Activated CD4-positive, alpha-beta T cell treated with anti-CD3 and anti-CD28 coated beads, Interleukin-2, amount 50 U/mL, for 16 hours (primary cell): ENCODE data around the gene WARS2.
A peak's percentile ranks its signal among the peaks of the same experiment; 100 is the strongest.

Experiments used
- DNase-seq: peaks from one replicate; pipeline ENCODE4 v3.0.0-alpha.2; 2020

The WARS2 gene

DNA sequence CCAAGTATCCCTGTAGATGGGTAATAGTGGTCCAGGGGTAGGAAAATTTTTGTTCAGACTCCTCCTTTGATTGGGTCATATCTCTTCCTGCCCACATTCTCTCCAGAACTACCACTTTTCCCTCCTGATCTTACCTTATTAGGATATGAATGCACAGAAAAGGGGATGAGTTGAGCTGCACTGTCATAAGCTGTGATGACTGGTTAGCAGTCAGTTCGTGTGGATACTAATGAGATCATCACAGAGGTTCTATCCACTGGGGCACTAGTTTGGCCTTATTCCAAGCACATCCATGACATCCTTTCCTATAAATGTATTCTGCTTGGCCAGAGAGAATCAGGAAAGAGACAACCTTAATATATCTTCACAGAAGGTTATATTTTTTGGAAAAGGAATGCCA, 130.3 kb downstream of the WARS2 start:
- DNase-seq, result no peak

DNA sequence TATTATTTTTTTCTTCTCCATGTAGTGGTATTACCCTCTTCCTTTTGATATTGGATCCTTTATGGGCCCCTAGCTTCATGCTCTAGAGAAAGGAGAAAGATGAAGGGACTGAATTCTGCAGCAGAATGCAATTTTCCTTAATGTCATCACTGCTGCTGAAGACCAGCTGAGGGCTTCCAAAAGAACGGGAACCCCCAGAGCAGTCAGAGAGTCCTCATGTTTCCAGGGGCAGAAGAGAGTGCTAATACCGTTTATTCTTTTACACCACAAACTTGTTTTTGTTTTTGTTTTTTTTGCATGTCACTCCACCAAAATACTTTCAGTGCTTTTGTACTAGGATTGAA, 131.2 kb downstream of the WARS2 start:
- no peak for DNase-seq

DNA sequence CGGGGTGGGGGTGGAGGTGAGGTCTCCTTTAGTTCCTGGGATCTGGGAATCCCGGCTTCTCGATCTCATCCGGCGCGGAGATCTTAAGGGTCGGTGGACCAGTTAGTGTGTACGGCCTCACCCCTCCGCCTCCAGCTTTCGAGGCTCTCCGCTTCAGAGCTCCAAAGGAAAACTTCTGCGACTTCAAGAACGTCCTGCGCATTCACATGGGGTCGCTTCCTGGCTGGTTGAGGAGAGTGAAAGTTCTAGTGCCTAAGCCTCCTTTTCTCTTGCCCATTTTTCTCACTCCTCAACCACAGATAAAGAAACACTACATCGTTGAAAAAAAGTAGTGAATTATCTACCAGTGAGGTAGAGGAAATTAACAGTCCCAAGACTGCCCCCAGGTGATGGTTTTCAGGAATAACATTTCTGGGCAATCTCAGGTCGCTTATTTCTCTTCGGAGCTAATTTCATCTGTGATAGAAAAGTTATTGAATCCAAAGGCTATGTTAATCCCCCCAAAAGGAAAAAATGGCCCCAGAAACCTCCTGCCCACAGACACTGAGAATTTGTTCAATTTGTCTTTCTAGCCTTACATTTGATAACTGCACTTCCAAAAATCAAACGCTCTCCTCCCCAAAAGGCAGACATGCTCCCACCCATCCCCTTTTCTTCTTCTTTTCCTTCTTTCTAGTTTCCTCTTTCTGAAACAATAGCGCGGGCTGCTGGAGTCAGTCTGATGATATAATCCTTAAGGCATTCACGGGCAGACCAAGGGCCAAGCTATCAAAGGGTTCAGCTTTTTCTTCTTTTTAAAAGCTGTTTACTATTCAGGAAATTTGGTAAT, 131.8 kb downstream of the WARS2 start:
- DNase-seq, result peak; percentile 50

DNA sequence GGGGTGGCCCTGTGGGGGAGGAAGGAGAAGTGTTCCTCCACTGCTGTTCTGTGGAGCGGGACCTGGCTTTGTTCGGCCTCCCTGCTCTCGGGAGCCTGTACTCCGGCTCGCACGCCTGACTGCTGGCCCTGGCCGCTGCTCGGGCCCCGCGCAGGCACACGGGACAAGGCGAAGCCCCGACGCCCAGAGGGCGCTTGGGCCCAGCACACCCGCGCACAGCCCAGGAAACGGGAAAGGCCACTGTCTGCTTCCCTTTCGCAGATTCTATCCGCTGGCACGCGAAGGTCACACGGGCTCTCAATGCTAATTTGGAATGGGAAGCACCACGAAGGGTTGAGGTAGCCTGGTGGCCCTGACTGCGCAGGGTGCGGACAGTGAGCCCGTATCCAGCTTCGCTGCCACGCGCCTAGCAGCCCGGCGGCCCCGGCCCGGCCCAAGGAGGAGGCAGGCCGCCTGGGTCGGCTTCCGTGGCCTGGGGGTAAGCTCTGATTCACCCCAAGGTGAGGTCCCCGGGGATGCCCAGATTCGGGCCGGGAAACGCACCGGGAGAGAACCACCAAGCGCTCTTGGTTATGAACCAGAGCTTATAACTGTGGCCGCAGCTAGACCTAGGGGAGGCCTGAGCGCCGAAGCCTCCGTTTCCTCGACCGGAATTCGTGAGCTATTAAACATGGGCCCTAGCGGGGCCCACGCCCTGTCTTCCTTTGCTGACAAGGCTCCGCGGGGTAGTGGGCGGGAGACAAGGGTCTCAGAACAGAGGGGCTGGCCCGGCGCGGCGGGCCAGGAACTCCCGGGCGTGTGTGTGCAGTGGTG, 132.6 kb downstream of the WARS2 start:
- no peak for DNase-seq

DNA sequence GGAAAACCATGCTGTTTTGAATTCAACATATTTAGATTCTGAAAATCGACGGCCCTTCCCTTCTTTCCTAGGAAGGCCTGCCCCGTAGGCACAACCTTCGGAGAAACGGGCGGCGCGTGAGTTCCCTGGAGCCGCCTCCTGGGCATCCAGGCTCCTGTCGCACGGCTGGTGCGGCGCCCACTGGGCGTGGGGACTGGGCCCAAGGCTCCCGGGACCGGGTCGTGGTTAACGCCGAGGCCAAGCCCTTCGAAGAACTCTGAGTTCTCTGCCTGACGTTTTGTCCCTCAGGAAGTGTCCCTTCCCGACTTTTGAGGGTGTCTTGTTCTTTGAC, 133.1 kb downstream of the WARS2 start:
- no peak for DNase-seq

DNA sequence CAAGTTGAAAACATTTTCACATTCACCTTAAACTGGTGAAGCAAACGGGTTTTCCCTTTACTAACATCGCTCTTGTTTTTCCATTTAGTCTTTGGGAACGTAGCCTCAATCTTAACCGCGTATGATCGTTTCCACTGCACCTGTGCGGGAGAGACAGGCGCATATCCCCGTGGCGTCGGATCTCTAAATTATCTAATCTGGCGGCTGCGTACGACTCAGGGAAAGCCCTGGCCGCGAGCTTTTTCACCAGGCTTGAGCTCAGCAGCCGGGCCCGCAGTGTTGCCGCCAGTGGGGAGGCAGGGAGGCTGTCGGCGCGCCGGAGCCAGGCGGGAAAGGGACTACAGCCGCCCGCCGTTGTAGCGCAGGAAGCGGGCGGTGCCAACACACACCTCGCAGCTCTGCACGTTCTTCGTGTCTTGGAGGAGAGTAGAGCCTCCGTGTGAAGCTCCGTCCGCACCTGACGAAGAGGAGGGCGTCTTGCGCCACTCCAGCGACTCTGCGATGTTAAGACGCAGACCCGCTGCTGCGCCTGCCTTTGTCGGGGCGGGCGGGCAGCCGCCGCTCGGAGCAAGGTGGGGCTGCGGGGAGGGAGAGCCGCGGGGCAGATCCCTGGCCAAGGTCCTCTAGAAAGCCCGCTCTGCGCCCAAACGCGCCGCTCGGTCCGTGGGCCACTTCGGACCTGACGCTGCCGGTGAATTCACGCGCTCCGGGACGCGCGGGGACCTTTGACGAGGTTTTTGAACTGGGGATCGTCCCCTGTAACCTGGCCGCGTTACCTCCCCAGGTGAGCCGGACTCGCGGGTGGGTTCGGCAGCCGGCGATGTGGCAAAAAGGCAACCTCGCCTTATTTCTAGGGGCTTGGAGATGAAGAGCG, 133.8 kb downstream of the WARS2 start:
- no peak for DNase-seq

DNA sequence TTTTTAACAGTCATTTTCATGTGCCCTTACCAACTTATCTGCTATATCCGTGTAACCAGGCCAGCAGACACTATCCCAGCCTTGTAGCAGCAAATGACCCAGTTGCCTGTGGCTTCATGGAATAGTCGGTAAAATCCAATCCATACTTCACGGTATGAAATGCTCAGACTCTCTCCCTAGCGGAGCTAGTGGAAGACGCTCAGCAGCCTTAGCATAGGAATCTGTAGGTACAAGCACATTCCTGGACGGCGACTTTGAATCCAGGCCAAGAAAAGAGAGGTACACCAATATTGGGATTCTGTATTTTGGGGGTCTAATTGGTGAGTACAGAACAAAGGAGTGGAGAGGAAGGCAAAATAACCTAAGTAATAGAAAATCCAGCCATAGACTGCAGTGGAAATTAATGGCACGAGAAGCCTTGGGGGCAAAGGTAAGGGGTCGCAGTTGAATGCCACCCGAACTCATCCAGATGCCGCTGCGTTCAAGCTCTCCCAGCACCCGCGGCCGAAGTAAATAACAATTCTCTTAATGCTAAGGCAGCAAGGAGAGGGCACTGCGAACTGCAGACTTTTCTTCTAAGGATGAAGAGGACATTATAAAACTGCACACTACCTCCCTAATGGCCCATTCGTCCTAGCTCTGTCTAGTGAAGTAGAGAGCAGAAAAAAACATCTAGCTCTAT, 134.6 kb downstream of the WARS2 start:
- DNase-seq, result no peak

DNA sequence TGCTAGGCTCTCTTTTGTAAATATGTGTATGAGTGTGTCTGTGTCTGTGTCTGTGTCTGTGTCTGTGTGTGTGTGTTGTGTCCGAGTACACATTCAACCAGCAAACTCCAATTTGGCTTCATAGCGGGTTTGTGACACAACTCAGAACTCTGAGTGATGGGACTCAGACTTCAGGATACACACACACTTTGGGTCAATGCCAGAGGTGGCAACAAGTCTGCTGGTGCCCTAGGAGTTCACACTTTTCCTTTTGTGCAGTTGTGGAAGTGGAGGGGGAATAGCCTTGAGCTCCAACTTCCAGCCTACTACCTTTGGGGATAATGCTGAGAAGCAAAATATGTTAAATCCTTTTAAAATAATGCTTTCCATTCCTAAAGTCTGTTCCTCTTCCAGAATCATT, 135.7 kb downstream of the WARS2 start:
- no peak for DNase-seq

DNA sequence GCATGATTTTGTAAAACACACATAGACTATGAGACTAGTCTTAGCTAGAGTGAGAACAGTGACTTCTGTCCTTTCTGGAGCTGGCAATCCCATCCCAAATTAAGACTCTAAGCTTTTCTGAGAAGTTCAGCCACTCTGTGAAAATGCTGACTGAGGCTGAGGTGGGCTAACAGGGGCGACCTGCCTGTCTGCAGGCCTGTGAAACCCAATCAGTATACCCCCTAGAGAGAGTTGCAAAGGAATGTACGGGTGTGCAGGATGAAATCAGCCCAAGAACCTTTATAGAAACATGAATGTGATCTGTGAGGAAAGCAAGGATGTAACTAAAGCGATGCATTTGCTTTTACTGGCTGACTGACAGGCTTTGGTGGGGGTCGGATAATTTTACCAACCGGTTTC, 136.3 kb downstream of the WARS2 start:
- DNase-seq, result no peak

DNA sequence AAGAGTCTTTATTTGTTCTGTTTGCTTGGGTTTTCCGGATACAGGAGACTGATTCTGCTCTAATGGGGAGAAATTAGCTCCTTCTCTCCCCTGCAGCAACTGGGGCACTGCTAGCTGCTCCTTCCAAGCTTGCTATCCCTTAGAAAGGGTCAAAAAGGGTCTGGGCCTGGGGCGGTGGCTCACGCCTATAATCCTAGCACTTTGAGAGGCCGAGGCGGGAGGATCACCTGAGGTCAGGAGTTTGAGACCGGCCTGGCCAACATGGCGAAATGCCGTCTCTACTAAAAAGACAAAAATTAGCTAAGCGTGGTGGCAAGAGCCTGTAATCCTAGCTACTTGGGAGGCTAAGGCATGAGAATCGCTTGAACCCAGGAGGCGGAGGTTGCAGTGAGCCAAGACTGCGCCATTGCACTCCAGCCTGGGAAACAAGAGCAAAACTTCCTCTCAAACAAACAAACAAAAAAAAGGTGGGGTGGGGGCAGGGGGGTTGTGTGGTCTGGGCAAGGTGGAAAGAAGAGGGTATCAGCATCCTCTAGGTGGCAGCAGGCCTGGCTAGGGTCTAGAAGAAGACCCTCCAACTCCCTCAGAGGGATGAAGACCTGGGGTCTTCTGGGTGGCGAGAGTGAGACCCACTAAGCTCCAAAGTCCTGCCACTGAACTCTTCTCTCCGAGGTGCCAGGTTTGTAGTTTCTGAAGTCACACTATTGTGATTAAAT, 136.9 kb downstream of the WARS2 start:
- DNase-seq, result no peak

DNA sequence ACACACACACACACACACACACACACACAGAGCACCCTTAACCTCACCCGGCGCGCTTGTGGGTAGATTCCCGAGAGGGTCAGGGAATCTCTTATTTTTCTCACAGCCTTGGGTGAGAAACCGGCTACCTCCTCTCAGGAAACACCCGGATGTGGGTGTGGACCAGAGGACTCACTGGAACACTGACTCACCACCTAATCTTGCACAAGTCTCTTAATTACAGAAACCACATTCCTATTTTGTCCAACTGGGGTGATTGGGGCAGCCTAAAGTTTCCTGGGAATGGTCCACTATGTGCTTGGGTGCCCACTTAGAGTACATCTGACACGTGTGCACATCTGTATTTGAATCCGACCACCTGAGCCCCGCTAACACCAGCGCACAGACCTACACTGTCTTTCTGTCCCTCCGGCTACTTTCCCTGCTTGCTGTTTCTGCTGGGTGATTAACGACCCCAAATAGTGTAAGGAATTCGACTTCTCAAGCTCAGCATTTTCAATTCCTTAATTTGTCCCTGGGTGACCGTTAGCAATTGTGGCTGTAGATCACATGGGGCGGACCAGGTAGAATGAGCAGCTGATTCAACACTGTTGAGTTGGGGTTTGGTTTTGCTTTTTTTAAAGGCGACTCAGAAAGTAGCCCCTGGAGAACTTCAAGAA, 138.3 kb downstream of the WARS2 start:
- no peak for DNase-seq

DNA sequence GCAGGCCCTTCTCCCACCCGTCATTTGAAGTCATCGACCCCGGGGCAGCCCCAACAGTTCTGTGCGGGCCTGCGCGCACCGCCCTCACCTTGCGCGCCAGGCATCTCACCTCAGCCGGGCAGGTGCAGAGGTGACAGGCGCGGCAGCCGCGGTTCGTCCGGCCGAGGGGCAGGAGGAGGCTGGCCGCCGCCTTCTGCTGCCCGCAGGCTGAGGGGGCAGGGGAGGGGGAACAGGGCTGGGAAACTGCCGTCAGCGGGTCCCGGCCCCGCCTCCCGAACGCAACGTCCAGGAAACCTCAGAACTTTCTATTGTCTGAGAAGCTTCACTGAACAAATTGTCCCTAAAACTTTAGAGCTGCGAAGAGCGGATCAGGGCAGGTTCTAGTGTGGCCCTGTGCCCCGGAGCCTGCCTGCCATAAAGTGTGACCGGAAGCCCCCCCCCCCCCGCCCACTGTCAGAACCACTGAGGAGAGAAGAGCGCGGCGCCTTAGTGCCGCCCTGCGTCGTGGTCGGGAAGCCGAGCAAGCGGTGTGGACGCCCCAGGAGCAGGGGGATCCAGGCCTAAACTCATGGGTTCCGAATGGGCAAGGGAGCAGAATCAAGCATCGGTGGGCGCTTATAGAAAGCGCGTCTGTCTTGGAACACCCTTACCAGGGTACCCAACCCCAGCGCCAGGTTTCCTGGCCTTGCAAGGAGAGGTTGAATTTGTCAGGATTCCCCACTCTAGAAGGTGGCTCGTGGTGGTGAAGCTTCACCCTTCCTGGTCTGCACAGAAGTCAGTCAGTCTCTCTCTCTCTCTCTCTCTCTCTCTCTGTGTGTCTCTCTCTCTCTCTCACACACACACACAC, 139.0 kb downstream of the WARS2 start:
- DNase-seq, result no peak

DNA sequence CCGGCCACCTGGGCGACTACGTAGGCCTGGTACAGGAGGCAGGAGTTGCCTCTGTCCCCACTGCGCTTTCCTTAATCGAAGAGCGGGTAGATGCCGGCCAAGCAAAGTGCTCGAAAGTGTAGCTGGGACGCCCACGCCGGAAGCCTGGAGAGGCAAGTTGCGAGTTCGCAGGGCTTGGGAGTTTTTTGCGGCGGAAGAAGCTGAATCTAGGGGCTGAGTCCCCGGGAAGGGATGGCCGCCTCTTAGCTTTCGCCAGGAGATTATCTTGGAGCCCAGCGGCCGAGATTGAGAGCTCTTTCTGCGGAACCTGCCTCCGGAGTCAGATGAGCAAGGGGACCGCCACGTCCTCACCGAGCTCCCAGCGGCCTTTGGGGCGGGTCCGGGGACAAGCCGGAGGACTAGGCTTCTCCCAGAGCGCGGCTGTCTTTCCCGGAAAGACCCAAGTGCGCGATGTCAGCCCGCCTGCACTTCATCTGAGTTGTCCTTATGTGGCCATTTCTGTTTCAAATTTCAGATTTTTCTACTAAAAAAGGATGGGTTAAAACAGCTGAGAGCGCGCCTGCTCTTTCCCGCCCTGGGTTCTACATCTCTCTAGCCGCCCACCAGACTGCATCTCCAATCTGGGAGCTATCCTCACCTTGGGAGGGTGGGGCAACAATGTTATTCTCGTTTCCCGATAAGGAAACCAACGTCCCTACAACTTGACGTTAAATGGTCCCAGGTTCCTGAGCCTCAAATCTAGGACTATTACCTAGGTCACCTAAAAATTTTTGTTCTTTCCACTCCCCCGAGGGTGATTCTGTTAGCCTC, 139.9 kb downstream of the WARS2 start:
- no peak for DNase-seq

DNA sequence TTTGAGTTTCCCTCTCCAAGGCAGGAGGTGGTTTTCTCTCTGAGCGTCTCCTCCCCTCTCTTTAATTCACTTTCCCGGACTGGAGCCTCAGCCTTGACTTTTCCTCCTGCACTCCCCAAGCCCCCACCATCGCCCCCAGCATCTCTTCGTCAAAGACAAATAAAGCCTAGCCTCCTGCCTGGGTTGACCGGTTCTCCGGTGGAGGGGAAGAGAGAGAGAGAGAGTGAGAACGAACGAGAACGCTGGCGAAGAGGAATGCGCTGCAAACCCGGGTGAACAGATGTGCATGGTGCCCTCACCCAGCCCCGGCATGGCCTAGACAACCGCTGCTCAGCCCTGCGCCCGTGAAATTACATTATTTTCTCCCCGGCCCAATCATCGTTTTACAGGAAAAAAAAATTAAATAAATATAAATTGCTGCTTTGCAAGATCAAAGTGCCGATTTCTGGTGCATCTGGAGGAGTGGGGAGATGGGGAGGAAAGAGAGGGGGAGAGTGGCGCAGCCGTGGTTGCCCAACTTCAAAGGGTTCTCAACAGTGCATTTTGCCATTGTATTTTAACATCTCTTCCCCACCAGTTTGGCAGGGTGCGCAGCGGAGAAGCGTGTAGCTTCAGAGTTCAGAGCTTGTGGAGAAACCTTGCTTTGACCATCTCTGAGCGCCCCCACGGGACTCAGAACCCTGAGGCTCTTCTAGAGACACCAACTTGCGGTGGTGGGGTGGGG, 140.9 kb downstream of the WARS2 start:
- no peak for DNase-seq

DNA sequence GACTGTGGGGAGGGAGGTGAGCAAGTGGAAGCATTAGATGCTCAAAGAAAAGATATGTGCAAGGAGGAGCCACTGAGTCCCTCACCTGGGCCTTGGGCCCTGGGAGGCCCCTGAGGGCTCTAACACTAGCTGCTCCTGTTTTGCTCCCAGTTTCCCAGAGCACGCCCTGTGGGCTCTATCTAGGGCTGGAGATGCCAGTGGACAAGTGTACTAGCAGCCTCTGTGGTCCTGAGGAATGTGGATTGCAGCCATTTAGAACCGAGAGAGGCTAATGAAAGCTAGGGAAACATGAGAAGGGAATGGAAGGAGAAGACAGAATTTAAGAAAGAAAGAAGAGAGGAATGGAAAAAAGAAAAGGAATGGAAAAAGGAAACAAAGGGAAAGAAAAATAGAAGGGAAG, 142.3 kb downstream of the WARS2 start:
- DNase-seq, result no peak

DNA sequence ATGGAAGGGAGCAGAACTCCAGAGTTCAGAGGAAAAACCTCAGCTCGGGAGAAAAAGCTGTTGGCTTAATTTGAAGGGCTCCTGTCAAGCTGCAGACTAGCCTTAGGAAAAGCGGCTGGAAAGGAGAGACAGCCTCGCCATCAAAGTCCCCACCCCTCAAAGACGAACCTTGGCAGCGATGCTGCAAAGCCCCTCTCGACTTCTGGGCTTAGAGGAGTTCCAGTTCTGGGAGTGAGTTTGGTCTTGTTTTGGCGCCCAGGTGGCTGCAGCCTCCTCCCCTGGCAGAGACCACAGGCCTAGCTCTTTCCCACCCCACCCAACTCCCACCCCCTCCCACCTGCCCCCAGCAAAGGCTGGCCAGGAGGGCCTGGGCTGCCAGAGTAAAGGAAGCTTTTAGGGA, 143.2 kb downstream of the WARS2 start:
- no peak for DNase-seq

DNA sequence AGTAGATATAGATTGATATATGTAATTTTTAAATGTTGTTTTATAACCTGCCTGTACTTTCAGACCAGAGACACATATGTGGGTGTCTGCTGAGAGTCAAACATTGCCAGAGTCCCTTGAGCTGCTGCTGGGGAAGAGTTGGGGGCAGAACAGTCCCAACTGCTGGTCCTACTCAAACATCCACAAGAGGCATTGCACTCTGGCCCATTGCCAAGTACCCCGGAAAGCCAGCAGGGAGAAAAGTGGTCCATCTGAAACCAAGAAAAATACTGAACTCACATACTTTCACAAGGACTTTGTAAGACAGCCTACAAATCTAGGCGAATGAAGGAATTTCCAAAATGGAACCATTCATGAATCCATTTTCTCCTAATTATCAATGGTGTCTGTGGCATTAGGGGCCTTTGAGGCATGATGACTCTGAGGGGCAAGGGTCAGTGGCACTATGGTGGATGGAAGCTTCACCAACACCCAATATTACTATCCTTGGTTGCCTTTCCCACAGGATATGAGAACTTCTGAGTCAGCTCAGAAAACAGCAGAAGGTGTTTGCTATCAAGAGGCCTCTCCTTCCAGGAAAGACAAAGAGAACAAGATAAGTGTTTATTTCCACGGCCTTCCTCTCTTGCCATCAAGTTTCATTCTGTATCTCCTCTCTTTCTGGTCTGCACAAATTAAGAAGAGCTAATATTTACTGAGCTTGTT, 145.0 kb downstream of the WARS2 start:
- peak; percentile 17 for DNase-seq

DNA sequence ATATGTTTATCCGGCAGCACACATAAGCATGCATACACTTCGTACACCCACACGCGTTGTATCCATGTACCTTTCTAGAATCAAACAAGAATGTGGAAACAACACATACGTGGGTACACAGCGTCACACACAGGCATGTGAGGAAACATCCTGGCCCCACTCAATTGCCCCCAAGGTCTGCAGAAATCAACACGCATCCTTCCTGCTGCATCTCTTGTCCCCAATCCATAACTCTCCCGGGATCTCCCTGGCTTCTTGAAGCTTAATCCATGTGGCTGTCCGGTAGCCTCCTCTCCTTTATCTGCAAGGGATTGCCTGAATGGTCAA, 146.8 kb downstream of the WARS2 start:
- DNase-seq, result no peak
